Measurements from ENCODE around the gene R3HDM2.

GRCh38 chr12:57449375-57449774 is 18.5 kb upstream of the R3HDM2 start:
- no peak for TF ChIP-seq CTCF (IDR thresholded peaks at IDR 0.05)
- no peak for TF ChIP-seq POLR2AphosphoS5 (IDR thresholded peaks at IDR 0.05)

All from transverse colon (tissue), 4 donors.